SK-N-SH (cell line): ENCODE data around the gene MUC13. TPM values are rescaled to one million over a fixed set of nuclear protein-coding genes. Genes with fewer than 3 reads are reported as not detected.

Experiments
- CTCF ChIA-PET: fragments of 300-600, 350-600 bp; formaldehyde crosslinking; extraction: SDS; loops from one replicate; lab custom pipeline; 2021; lab: Yijun Ruan, JAX
- POLR2A ChIA-PET: fragments of 350-600 bp; sonication (Branson Sonifier 250); formaldehyde crosslinking; extraction: SDS; loops from one replicate; lab custom pipeline; 2020; ENCODE audit warnings: antibody characterized with exemption, inconsistent platforms; lab: Yijun Ruan, JAX
- DNase-seq: peaks from one replicate; pipeline ENCODE4 v3.0.0; 2012
- H2AFZ ChIP-seq: fragments of 200-600 bp; sonication (generic); 2 replicates; pipeline ENCODE4 v1.8.1; 2016; ENCODE audit warnings: antibody characterized with exemption, mild to moderate bottlenecking, low read depth
- H3F3A ChIP-seq: fragments of 200-600 bp; sonication (generic); replicated peaks from 2 replicates; pipeline ENCODE3; 2016; ENCODE audit warnings: antibody characterized with exemption, mild to moderate bottlenecking; ENCODE audit not compliant: insufficient read depth
- H3K27ac ChIP-seq, 2 experiments: fragments of 200-500 bp in 1 of 2; fragments of 200-600 bp in 1 of 2; sonication (Bioruptor generic) in 1 of 2; sonication (generic), shearing (Covaris generic) in 1 of 2; 2 replicates each; pipeline versions ENCODE4 v1.5.1 to v1.6.1; 2014 to 2016; ENCODE audit warnings: low read depth in 2 of 2, inconsistent platforms in 1 of 2, low read length in 1 of 2, mild to moderate bottlenecking in 1 of 2, mixed read lengths in 1 of 2
- H3K27me3 ChIP-seq: fragments of 200-600 bp; sonication (generic), shearing (Covaris generic); 2 replicates; pipeline ENCODE4 v1.6.1; 2016; ENCODE audit warnings: mixed run types; ENCODE audit not compliant: insufficient read depth
- H3K36me3 ChIP-seq, 2 experiments: fragments of 200-500 bp in 1 of 2; fragments of 200-600 bp in 1 of 2; sonication (Bioruptor generic) in 1 of 2; sonication (generic) in 1 of 2; replicated peaks in 1 of 2; 2 replicates each; pipeline versions ENCODE3 to v1.5.1; 2014 to 2016; ENCODE audit warnings: low read length in 1 of 2, mild to moderate bottlenecking in 1 of 2; ENCODE audit not compliant: insufficient read depth in 2 of 2, control insufficient read depth in 1 of 2
- H3K4me1 ChIP-seq, 2 experiments: fragments of 200-500 bp in 1 of 2; fragments of 200-600 bp in 1 of 2; sonication (Bioruptor generic) in 1 of 2; sonication (generic), shearing (Covaris generic) in 1 of 2; 2 replicates each; pipeline versions ENCODE4 v1.5.1 to v1.6.1; 2014 to 2016; ENCODE audit warnings: low read depth in 1 of 2, low read length in 1 of 2, mixed run types in 1 of 2; ENCODE audit not compliant: insufficient read depth in 2 of 2, control insufficient read depth in 1 of 2
- H3K4me2 ChIP-seq: fragments of 200-600 bp; sonication (generic), shearing (Covaris generic); 2 replicates; pipeline ENCODE4 v1.6.1; 2017; ENCODE audit warnings: mixed run types
- H3K4me3 ChIP-seq, 2 experiments: fragments of 200-500 bp in 1 of 2; fragments of 200-600 bp in 1 of 2; sonication (Bioruptor generic) in 1 of 2; sonication (generic), shearing (Covaris generic) in 1 of 2; 2 replicates each; pipeline versions ENCODE4 v1.5.1 to v1.8.1; 2014 to 2016; ENCODE audit warnings: low read depth in 2 of 2, inconsistent platforms in 1 of 2, low read length in 1 of 2, mild to moderate bottlenecking in 1 of 2, mixed read lengths in 1 of 2, moderate library complexity in 1 of 2
- H3K79me2 ChIP-seq: fragments of 200-600 bp; sonication (generic); 2 replicates; pipeline ENCODE4 v1.8.1; 2017; ENCODE audit warnings: mild to moderate bottlenecking; ENCODE audit not compliant: insufficient read depth
- H3K9ac ChIP-seq: fragments of 200-600 bp; sonication (generic); 2 replicates; pipeline ENCODE4 v1.6.1; 2017; ENCODE audit warnings: mixed run types
- H3K9me2 ChIP-seq: fragments of 200-600 bp; sonication (generic); 2 replicates; pipeline ENCODE4 v1.6.1; 2017; ENCODE audit warnings: mixed run types
- H3K9me3 ChIP-seq: fragments of 200-600 bp; sonication (generic); 2 replicates; pipeline ENCODE4 v1.6.1; 2017; ENCODE audit warnings: mixed run types, mild to moderate bottlenecking, moderate library complexity
- H4K20me1 ChIP-seq: fragments of 200-600 bp; sonication (generic); 2 replicates; pipeline ENCODE4 v1.6.1; 2017; ENCODE audit warnings: mild to moderate bottlenecking, mixed run types; ENCODE audit not compliant: insufficient read depth
- CHD2 ChIP-seq: fragments of 150-350 bp; IDR thresholded peaks from 2 replicates; pipeline ENCODE4 v1.6.1; 2018; ENCODE audit warnings: low read length; ENCODE audit not compliant: partially characterized antibody
- ELF1 ChIP-seq: IDR thresholded peaks from 2 replicates; pipeline ENCODE4 v1.4.0; 2012
- FOXJ3 ChIP-seq: sonication (generic); formaldehyde crosslinking; IDR thresholded peaks from 2 replicates; pipeline ENCODE4 v1.5.1; 2020; ENCODE audit warnings: mild to moderate bottlenecking, missing genetic modification reagents
- MEF2A ChIP-seq: IDR thresholded peaks from 2 replicates; pipeline ENCODE4 v1.4.0; 2012; ENCODE audit warnings: low read depth, borderline replicate concordance
- NFIC ChIP-seq: IDR thresholded peaks from 2 replicates; pipeline ENCODE4 v1.4.0; 2012; ENCODE audit warnings: borderline replicate concordance
- SIN3A ChIP-seq: IDR thresholded peaks from 2 replicates; pipeline ENCODE4 v1.6.1; 2012; ENCODE audit warnings: low read depth, mild to moderate bottlenecking, low read length, moderate library complexity, borderline replicate concordance
- SMC3 ChIP-seq: IDR thresholded peaks from 2 replicates; pipeline ENCODE4 v1.6.1; 2012; ENCODE audit warnings: low read depth, low read length, improper control_type of control experiment
- TAF1 ChIP-seq: IDR thresholded peaks from 2 replicates; pipeline ENCODE4 v1.6.1; 2012; ENCODE audit warnings: low read depth, mild to moderate bottlenecking, low read length, moderate library complexity, borderline replicate concordance
- TEAD4 ChIP-seq: IDR thresholded peaks from 2 replicates; pipeline ENCODE4 v1.4.0; 2012; ENCODE audit warnings: mild to moderate bottlenecking, borderline replicate concordance; ENCODE audit not compliant: insufficient read depth
- WGBS: methylation state at CpG from one replicate; pipeline ENCODE4 v1.1.6; 2017; ENCODE audit warnings: low lambda C conversion rate; 5-methylcytosine and 5-hydroxymethylcytosine counted together
- polyA plus RNA-seq, 3 experiments: library from polyadenylated mRNA; depleted of rRNA; stranded (reverse); fragments of >200 nt; gene quantifications; 2 replicates each; pipeline ENCODE4 v1.2.3, GENCODE V29; 2012
- TF ChIP-seq, protein P1 (sequence below): IDR thresholded peaks from 2 replicates; pipeline ENCODE4; 2012
- TF ChIP-seq, protein P2 (sequence below): IDR thresholded peaks from 2 replicates; pipeline ENCODE4 v1.4.0; 2012; ENCODE audit warnings: low read depth, borderline replicate concordance

MUC13 gene
- polyA plus RNA-seq, 1 of the 3 experiments (the other 2 are of a cell fraction), result not detected

DNA sequence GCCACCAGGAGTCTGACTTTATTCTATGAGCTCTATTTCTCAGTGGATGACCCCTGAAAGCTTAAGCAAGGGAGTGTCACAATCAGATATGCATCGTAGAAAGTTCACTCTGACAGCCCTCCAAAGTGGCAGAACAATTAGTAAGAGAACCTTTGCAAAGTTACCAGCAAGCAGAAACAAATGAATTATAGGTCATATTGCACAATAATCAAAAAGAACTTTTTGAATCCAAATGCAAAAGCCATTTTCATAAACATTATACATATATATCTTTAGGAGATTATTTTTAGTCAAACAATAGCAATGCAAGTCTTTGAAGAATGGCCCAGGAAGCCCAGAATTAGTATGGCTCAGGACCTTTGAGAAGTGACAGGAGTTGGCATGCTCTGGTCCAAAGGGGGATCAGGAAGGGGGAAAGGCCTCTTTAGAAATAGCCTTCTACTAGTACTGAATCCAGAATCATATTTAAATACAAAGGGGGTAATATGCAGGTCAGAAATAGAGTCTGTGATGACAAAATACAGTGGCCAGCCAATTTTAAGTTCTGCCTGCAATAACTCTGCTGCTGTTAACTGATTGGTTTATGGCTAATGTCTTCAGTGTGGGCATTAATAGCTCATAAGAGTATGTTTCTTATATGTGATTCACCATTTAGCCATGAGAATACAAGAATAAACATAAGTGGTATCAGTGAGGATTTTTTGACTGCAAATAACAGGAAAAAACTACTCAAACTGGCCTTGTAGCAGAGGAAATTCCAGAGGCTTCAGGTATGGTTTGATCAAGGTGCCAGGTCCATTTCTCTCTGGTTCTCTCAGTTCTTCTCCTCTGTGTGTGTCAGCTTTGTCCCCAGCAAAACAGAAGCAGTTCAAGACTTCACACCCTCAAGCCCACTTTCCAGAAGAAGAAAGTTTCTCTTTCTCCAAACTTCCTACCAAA is 30.4 kb downstream of the MUC13 start (continued):
- TF ChIP-seq FOXJ3 (CRISPR knock-in tag) (no peak), SMC3 (no peak), SIN3A (no peak)

DNA sequence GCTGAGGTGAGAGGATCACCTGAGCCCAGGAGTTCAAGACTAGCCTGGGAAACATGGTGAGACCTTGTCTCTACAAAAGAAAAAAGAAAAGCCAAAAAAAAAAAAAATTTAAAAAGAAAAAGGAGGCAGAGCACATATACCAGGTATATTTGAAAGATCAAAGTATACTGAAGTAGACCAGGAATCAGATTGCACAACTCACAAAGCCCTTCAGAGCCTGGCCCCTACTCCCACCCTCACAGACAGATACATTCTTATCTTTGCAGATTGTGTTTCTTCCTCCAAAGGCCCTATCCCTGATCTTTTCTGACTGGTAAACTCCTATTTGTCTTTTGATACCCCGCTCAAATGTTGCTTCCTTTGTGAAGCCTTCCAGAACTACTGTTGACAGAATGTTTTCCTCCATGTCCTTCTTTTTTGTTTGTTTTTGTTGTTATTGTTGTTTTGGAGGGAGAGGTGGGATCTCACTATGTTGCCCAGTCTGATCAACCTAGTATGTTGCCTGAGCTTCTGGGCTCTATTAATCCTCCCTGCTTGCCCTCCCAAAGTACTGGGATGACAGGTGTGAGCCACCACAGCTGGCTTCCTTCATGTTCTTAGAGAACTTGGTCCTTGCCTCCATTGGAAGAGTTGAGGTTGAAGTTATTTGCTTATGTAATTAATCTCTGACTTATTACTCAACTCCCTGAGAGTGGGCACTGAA is 37.6 kb downstream of the MUC13 start:
- Histone ChIP-seq H3K9ac (no peak overlapping the region), H3K79me2 (no peaks in the 10 kb centered on the region), H3K27ac (no peak overlapping the region), H3K9me2 (no peaks in the 10 kb centered on the region), H3K4me3 (no peak overlapping the region), H3F3A (no peaks in the 10 kb centered on the region), H3K27me3 (no peaks in the 10 kb centered on the region), H3K4me2 (no peak overlapping the region), H2AFZ (no peak overlapping the region), H4K20me1 (no peaks in the 10 kb centered on the region), H3K9me3 (no peaks in the 10 kb centered on the region), H3K4me1 (peaks cover 0 to 9% of the 10 kb centered on the region in 2 experiments; a peak in 2 of 4 replicates), H3K36me3 (no peaks in the 10 kb centered on the region)
- ChIA-PET POLR2A (no interaction called here), CTCF (interaction anchor here (7.6 kb wide), 1 partner anchor 135 kb away, joined by 42 read pairs; no protein-coding TSS in a partner anchor)
- DNase-seq, result no peak
- TF ChIP-seq ELF1 (no peak), TAF1 (no peak), NFIC (no peak), FOXJ3 (CRISPR knock-in tag) (no peak), MEF2A (no peak), CHD2 (no peak), TEAD4 (no peak)
- TF ChIP-seq, protein P1, sequence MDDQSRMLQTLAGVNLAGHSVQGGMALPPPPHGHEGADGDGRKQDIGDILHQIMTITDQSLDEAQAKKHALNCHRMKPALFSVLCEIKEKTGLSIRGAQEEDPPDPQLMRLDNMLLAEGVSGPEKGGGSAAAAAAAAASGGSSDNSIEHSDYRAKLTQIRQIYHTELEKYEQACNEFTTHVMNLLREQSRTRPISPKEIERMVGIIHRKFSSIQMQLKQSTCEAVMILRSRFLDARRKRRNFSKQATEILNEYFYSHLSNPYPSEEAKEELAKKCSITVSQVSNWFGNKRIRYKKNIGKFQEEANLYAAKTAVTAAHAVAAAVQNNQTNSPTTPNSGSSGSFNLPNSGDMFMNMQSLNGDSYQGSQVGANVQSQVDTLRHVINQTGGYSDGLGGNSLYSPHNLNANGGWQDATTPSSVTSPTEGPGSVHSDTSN, result no peak
- TF ChIP-seq, protein P2, sequence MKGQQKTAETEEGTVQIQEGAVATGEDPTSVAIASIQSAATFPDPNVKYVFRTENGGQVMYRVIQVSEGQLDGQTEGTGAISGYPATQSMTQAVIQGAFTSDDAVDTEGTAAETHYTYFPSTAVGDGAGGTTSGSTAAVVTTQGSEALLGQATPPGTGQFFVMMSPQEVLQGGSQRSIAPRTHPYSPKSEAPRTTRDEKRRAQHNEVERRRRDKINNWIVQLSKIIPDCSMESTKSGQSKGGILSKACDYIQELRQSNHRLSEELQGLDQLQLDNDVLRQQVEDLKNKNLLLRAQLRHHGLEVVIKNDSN, result no peak
- 96% methylated on average over 1 of the region's 1 CpG for WGBS
